GM19238 (cell line): Measurements from ENCODE around the gene PLLP.

Experiments used
- DNase-seq: peaks from one replicate; pipeline ENCODE4 v3.0.0; 2011; ENCODE audit warnings: low spot score; ENCODE audit not compliant: insufficient read length

PLLP gene

GRCh38 chr16:57226701-57227621 is 57.5 kb downstream of the PLLP start:
- no peak for DNase-seq

GRCh38 chr16:57225978-57226377 is 58.5 kb downstream of the PLLP start:
- DNase-seq: no peak

GRCh38 chr16:57224651-57225335 is 59.7 kb downstream of the PLLP start:
- no peak for DNase-seq

GRCh38 chr16:57223057-57223456 is 61.4 kb downstream of the PLLP start:
- DNase-seq: no peak

- no peak for DNase-seq
Observed at GRCh38 chr16:57216968-57217367, 67.5 kb downstream of the PLLP start.

- no peak for DNase-seq
Observed at GRCh38 chr16:57213462-57213861, 71.0 kb downstream of the PLLP start.

- DNase-seq: no peak
Observed at GRCh38 chr16:57209780-57210179, 74.7 kb downstream of the PLLP start.

GRCh38 chr16:57208926-57209325 is 75.5 kb downstream of the PLLP start:
- DNase-seq: no peak
